ENCODE data around the gene ALDH16A1.
A peak's percentile ranks its signal among the peaks of the same experiment; 100 is the strongest.

ALDH16A1 gene

DNA sequence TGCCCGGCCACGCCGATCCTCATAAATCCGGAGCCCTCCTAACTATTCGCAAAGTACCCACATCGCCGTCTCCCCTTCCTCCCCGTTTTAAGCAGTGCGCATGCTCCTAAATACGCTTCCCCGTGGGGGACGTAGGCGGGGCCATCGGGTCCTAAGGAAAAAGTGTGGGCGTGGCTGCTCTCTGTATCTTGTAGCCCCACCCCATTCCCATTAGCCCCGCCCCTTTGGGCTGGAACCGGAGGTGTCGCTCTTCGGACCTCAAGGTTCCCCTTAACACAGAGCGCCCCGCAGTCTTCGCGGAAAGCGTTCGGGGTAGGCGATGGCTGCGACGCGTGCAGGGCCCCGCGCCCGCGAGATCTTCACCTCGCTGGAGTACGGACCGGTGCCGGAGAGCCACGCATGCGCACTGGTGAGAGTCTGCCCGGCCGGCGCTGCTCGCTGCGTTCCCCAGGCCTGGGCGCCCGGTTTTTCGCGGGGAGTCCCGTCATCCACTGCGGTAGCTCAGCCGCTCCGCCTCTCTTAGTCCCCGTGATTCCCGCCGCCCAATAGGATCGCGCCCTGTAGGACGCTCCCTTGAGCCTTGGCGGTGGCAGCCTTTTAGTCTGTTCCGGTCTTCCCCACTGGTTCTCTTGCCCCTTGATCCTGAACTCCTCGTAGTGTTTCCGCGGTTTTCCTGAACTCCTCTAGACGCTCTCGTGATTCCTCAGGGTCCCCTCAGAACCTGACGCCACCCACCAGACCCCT is at the start of gene ALDH16A1:
Gene ALDH16A1, plus strand, starts transcription at position 213 of the 744 bp plus-strand sequence. Its CDS starts 107 bp downstream, at position 320.
- DNase-seq (ENCODE audit: low spot score), result peak; percentile 94

DNA sequence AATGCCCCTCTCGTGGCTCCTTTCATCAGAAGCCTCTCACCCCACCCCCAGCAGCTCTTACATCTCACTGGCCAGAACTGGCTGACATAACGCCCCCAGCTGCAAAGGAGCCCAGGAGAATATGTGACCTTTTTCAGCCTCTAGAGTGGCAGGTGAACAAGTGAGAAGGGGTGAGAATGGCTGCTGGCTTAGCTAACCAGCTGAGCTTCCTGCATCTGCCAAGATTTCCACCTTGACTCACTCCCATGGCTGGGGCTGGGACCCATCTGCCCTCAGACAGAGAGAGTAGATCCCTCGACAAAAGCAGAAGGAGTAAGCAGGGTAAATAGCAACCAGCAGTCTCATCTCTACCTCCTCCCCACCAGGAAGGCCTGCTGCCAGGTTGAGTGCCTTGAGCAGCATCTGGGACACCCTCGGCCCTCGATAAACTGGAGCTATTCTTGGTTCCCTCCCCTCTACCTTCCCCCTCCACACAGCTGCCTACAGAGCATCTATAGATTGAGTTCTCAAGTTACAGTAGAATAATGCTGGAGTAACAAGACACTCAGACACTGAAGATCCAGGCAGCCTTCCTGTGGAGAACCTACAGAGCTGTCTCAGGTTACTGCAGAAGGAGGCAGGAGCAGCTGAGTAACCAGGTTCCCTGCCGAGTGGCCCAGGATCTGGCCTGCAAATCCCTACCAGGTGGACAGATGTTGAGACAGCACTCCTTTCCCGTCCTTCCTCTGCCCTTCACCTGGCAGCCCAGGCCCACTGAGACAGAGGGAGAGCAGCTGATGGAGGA is 49.4 kb upstream of the ALDH16A1 start:
- DNase-seq (ENCODE audit: low spot score), result no peak

DNA sequence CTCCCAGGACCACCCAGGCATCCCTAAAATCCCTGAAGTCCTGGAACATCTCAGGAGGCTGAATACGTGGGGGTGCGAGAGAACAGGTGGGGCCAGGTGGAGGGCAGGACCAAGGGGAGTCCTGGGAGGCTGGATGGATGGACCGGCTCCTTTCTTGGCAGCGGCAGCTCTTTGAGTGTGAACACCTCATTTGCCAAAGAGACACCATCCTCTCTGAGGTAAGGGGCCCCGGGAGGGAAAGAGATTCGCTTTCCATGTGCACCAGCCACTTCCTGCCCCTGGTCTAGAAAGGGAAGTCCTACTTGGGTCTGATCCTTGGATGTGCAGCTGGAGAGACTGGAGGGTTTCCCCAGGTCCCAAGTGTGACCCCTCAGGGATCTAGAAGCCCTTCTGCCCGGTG is 45.9 kb upstream of the ALDH16A1 start:
- no peak for DNase-seq (ENCODE audit: low spot score)

DNA sequence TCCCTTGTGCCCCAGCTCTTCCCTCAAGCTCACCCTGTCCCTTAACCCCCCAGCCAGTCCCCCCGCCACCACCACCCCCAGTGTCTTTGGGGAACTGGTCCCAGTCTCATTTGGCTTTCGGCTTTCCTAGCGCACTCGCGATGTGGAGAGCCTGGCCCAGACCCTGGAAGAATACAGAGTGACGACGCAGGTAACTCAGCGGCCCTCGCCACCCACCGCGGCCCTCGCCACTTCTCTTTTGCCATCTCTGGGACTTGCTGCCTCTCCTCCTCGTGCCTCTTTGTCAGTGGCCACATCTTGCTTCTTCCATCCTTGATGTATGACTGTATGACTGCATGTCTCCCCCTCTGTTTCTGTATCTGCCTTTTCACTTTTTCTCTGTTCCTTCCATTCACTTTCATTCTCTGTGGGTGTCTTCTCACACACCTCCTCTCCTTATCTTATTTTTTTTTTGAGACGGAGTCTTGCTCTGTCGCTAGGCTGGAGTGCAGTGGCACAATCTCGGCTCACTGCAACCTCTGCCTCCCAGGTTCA is 45.5 kb upstream of the ALDH16A1 start:
- no peak for DNase-seq (ENCODE audit: low spot score)

DNA sequence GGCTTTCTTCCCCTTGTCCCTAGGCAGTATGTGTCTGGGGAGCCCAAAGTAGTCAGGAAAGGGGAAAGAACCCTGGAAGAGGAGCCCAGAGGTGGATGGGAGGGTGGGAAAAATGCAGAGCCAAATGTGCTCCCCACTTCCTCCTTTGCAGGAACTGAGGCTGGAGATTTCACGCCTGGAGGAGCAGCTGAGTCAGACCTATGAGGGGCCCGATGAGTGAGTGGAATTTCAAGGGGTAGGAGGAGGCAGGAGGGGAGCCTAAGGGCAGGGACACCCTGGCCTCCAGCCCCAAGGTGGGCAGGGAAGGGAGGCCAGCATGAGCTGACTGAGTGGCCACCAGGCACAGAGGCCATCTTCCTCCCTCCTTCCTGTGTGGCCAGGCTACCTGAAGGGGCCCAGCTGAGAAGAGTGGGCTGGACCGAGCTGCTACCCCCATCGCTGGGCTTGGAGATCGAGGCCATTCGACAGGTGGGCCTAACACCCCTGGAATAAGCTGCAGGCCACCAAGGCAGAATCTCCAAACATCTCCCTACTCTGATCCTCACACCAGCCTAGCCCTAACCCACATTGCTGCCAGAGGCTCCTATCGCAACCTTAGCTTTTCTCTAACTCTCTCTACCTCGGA is 44.1 kb upstream of the ALDH16A1 start:
- DNase-seq (ENCODE audit: low spot score), result no peak

DNA sequence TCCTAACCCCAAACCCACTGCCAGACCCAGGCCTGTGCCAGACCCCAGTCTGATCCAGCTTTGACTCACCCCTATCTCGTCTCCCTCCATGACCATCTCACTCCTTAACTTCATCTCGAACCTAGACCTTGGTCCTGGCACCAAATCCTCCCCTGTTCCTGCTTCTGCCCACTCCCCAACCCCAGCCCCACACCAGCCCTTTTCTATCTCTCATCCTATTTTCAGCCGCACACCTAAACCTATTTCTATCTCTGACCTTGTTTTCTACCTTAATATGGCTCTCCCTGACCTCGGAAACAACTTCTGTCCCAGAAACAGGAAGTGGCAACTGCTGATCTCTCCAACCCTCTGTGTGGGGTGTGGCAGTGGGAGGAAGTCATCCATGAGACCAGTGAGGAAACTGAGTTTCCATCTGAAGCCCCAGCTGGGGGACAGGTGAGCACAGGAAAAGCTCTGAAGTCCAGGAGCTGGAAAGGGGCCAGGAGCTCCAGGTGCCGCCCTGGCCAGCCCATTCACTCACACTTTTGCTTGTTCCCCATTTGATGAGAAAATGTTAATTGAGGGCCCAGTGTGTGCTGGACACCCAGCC is 43.5 kb upstream of the ALDH16A1 start:
- no peak for DNase-seq (ENCODE audit: low spot score)

DNA sequence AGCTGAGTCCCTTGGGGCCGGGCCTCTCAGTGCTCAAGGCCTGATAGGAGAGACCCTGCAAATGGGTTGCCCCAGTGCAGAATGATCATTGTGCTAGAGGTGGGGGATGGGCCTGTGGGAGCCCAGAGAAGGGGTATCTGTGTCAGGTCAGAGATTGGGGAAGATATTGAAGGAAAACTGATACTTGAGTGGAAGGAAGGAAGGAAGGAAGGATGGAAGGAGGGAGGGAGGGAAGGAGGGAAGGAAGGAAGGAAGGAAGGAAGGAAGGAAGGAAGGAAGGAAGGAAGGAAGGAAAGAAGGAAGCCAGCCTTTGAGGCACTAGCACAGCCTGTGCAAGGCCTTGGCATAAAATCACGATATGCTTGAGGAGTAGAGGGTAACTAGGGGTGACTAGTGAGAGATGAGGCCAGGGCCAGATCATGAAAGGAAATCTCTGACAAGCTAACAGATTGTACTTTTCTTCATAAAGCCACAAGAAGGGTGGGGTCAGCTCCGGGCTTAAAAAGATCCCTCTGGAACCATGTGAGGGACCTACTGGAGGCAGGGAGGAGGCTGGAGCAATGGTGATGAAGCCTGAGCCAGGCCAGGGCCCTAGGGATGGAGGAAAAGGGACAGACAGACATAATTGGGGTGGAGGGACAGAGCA is 41.2 kb upstream of the ALDH16A1 start:
- DNase-seq (ENCODE audit: low spot score), result no peak

DNA sequence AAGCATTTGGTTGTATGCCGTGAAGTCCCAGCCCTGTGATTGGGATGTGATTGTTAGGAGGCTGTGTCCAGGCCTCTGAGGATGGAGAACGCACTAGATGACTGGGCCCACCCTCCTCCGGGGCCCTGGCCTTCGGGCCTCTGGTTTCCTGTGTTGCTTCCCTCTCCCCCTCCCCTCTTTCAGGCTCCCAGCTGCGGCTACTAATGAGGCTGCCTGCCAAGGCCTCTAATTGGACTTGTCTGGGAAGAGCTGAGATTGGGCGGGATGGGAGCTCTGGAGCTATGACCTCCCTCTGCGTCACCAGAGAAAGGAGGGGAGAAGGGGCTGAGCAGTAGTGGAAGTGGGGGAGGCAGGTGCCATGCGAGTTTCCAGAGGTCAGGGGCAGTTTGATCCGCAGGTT is 39.7 kb upstream of the ALDH16A1 start:
- DNase-seq (ENCODE audit: low spot score), result no peak

DNA sequence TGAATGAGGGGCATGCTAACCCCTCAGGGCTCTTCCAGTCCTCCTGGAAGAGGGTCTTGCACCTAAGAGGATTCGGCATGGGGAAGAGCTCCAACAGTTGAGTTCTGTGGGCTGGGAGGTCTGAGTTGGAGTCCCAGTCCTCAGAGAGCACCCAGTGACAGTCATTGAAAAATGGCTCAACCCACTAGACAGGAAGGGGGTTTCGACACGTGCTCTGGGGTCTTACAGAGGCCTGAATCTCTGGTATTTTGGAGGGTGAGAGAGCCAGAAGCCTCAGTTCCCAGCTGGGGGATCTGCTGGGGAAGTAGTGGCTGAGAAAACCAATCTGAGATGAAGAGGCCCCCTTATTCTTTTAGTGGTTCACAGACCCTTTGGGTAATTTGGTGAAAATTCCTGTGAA is 38.8 kb upstream of the ALDH16A1 start:
- DNase-seq (ENCODE audit: low spot score), result no peak

DNA sequence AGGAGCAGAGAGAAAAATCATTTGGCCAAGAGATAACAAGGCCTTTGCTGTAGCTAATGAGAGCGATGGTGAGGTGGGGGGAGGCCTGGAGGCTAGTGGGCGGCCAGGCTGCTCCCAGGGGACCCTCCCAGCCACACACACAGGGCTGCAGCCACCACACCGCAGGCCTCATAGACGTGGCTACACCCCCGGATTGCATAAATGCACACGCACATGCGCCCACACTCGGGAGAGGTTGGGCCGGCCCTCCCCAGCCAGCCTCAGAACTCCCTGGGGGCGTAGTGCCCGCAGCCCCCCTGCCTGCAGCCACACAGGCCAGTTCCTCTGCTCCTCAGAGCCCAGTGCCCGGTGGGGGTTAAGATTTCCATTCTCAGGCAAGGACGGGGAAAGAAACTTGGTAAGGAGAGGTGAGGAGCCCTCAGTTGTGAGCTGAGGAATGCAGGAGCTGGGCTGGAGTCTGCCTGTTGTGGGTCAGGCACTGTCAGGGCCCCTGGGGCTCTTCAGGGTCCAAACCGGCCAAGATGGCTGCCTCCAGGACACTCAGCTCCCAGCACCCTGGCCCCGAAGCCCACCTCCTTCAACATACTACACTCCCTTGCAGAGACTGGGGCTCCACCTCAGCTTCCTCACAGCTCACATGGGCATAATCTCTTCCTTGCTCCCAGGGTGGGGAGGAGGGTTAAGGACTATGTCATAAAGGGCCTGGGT is 37.8 kb upstream of the ALDH16A1 start:
- DNase-seq (ENCODE audit: low spot score), result no peak

DNA sequence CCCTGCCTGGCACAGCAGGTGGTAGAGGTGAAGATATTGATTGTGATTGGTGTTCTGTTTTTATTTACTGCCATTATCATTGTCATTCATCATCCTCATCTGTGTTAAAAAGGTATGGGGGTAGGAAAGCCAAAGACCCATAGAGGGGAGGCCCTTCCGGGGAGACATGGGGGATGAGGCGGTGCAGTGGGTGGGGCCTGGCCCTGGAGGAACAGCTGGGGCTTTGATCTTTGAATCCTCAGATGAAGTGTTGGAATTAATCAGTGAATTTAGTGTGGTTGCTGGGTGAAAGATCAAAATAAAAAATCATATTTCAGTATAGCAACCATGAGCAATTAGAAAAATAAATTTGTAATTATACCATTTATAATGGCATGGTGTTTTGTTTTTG is 37.2 kb upstream of the ALDH16A1 start:
- DNase-seq (ENCODE audit: low spot score), result no peak

DNA sequence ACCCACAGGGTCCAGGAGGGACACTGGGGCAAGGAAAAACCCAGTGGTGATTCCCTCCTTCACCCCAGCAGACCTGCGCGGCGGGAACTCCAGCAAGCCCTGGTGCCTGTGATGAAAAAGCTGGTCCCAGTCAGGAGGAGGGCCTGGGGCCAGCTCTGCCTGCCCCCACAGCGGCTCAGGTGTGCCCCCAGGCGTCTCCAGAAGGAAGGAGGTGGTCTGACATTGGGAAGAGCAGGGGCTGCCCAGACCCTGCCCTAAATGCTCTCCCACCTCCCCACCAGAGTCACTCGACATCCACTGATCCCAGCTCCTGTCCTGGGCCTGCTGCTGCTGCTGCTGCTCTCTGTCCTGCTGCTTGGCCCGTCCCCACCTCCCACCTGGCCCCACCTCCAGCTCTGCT is 35.9 kb upstream of the ALDH16A1 start:
- DNase-seq (ENCODE audit: low spot score), result no peak

DNA sequence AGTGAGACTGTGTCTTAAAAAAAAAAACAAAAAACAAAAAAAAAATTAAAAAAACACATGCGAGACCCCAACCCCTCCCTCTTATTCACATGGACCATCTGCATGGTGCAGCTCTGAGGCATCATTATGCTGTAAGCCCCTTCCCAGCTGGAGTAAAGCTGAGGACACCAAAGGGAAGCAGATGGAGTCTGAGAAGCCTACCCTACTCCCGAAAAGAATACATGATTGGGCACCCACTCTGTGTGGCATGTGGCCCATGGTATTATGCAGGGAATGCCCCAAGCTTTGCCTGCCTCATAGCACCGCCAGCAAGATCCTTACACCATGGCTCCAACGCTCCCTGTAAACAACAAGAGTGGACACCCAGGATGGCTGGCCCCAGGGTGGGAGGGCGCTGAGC is 34.5 kb upstream of the ALDH16A1 start:
- DNase-seq (ENCODE audit: low spot score), result no peak

DNA sequence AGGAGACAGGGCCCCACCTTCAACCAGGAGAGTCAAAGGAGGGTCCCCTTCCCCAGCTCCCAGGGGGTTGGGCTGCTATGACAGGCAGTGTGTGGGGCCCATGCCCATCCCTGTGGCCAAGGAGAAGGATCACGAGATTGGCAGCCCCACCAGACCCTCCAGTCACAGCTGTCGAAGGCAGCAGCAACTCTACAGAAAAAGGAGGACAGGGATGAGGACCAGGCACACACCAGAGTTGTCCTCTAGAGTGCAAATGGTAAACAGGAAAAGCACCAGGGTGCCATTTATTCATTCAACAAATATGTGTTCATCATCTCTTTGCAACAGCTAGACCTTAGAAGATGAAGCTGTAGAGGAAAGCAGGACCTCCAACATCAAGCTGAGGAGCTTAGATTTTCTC is 33.9 kb upstream of the ALDH16A1 start:
- DNase-seq (ENCODE audit: low spot score), result no peak

DNA sequence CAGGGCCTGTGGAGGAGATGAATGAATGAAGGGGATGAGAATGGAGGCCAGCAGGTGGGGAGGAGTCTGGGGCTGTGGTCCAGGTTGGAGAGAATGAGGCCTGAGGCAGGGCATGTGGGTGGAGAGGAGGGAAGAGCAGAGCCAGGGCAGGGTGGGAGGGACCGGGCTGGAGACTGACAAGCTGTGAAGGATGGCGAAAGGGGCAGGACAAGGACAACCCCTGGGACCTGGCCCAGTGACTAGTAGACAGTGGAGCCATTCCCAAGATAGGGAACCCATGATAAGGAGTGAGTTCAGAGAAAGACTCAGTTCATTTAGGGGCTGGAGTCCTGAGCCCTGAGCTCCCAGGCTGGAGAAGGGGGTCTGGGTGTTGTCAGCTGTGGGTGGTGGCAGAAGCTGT is 32.8 kb upstream of the ALDH16A1 start:
- no peak for DNase-seq (ENCODE audit: low spot score)

DNA sequence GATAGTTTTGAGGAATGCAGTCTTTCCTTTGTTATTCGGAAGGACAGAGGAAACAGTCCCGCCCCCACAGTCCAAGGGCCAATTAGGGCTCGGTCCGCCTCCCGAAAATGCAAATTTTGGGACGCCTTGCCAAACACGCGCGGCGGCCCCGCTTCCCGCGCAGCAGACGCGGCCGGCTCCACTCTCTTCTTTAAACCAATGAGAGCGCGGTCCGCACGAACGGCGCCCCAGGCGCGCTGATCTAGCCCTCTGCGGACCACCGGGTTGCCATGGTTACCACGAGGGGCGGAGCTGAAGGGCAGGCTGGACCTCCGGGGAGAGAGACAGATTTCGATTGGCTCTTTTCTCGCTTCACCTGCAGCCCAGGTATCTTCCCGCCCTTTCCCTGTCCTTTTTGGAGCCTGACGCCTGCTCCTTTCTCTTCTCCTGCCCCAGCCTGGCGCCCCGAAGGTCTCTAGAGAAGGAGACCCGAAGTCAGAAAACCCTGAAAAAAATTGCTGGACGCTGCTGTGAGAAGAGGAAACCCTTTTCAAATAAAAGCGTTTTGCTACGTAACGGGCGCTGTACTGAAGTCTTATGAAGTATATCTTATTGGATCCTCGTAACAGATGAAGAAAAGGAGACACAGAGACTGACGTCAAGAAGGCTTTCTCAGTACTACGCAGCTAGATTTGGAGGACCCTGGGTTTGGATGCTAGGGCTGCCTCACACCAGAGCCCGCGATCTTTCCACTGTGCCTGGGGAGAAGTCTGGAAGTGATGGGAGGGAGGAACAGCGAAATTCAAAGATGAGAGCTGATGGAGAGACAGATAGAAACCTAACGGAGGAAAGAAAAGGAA is 31.8 kb upstream of the ALDH16A1 start:
- DNase-seq (ENCODE audit: low spot score), result peak; percentile 76

DNA sequence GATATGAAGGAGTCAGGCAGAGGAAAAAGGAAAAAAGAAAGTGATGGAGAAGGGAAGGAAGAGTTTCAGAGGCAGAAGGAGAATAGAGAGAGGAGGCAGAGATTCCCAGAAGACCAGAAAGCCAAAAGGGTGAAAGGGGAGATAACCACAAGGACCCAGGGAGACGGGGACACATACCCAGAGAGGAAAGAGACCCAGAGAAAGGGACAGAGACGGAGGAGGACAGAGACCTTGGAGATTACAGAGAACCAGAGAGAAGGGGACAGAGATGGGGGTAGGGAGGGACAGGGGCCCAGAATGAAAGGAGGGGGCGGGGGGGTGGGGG is 31.2 kb upstream of the ALDH16A1 start:
- DNase-seq (ENCODE audit: low spot score), result no peak

DNA sequence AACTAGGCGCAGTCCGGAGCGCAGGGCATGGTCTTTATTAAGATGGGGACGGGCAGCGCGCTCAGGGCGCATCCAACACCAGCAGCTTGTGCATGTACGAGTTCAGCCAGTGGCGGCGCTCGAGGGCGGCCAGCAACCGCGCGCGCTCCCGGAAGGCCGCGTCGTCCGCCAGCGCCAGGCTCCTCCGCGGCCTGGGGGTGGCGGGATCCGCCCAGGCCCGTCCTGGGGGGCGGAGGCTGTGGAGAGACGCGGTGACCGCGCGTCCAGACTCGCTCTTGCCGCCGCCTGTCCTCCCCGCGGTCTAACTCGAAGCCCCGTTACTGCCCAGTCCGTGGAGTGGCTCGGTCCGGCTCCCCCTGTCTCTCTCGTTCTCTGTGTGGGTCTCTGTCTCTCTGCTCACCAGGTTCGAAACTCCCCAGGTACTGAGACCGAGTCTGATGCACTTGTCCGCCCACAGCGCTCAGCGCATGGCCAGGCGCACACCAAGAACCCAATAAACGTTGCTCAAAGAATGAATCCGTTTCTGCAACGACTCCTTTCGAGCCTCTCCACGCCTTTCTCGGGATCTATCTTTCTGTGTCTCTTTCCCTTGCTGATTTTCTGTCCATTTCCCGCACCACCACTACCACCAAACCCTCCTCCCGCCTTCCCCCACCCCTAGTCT is 30.5 kb upstream of the ALDH16A1 start:
- DNase-seq (ENCODE audit: low spot score), result peak; percentile 84

DNA sequence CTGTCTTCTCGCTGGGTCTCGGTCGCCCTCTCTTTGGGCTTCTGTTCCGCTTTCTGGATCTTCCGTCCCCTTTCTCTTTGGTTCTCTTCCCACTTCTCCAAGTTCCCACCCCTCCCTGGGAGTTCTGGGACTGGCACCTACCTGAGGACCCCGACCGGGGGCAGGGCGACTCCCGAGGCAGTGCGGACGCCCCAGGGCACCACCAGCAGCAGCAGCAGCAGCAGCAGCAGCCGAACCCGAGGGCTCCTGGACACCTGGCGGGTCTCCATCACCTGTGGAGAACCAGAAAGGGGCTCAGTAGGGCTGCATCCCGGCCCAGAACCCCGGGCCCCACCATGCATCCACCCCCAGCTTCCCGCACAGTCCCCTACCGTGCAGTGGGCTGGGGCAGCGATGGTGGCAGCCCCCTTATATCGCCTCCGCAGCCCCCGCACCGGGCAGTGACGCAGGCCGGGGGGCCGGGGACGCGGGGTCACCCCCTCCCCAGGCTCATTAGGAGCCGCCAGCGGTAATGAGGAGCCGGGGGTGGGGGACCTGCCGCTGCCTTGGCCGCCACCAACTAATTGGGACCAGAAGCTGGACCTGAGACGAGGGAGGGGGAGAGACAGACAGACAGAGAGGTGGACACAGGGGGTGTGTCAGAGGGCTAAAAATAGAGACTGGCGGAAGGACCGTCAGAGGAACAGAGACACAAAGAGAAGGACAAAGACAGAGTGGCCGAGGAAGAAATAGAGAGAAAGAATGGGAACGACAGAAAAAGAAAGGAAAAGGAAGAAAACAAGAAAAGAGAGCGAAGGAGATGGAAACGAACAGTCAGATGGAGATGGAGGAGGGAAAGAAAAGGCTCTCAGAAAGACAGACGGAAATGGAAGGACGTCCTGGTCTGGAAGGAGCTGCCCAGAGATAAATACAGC is 29.7 kb upstream of the ALDH16A1 start, which contains the start of gene PTH2:
Gene PTH2, minus strand, starts transcription at position 371 of the 914 bp plus-strand sequence. Its CDS starts 102 bp downstream, at position 269.
- no peak for DNase-seq (ENCODE audit: low spot score)

Measured in HuH-7 (cell line).